Esophagus squamous epithelium (tissue), 4 donors: ENCODE measurements around the gene PRADC1.

Experiments
- POLR2A ChIP-seq, 4 donors: fragments of 450-650 bp; IDR thresholded peaks; one replicate each; pipeline ENCODE4 v1.6.1; 2017; ENCODE audit warnings: antibody characterized with exemption in 4 of 4, mild to moderate bottlenecking in 4 of 4, moderate library complexity in 3 of 4
- TF ChIP-seq, protein P1 (sequence below), 6 experiments: fragments of 450-650 bp in 4 of 6; fragments of 200-600 bp in 2 of 6; sonication (generic) in 2 of 6; IDR thresholded peaks; one replicate each; pipeline ENCODE4 v1.5.1; 2016 to 2019; ENCODE audit warnings: antibody characterized with exemption in 6 of 6, mild to moderate bottlenecking in 4 of 6, moderate library complexity in 4 of 6

DNA sequence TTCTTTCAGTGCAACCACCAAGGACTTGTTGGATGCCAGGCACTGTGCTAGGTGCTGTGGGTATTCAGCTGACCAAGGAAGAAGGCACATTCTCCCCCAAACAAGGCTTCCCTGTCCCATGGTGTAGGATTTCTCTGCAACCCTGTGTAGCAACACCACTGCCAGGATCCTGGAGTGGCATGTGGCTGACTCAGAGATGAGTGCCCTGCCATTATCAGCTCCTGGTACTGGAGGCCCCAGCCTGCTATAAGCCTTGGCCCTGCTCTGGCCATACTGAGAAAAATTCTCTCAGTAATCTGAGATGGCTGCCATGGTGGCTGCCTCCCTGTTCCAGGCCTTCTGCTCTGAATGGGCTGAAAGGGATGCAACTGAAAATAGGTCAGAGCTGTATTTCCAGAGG lies 14.7 kb downstream of the PRADC1 start:
- no peak for TF ChIP-seq POLR2A (IDR thresholded peaks at IDR 0.05)
- TF ChIP-seq, protein P1, sequence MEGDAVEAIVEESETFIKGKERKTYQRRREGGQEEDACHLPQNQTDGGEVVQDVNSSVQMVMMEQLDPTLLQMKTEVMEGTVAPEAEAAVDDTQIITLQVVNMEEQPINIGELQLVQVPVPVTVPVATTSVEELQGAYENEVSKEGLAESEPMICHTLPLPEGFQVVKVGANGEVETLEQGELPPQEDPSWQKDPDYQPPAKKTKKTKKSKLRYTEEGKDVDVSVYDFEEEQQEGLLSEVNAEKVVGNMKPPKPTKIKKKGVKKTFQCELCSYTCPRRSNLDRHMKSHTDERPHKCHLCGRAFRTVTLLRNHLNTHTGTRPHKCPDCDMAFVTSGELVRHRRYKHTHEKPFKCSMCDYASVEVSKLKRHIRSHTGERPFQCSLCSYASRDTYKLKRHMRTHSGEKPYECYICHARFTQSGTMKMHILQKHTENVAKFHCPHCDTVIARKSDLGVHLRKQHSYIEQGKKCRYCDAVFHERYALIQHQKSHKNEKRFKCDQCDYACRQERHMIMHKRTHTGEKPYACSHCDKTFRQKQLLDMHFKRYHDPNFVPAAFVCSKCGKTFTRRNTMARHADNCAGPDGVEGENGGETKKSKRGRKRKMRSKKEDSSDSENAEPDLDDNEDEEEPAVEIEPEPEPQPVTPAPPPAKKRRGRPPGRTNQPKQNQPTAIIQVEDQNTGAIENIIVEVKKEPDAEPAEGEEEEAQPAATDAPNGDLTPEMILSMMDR (IDR thresholded peaks at IDR 0.05): no peak
